HepG2 (cell line): ENCODE measurements around the gene ZNF365. TPM values are rescaled to one million over a fixed set of nuclear protein-coding genes. Genes with fewer than 3 reads are reported as not detected.

Experiments
- ATAC-seq: fragments of 200-7000 bp; cut with Tn5 transposase; 3 replicates; pipeline ENCODE4 v1.9.1; 2020; ENCODE audit warnings: mild to moderate bottlenecking, moderate library complexity
- BruUV-seq: library from RNA; stranded (reverse); fragments of 400-500 nt; replicated peaks from 2 replicates; lab custom pipeline; 2021; lab: Mats Ljungman, UMichigan
- CTCF ChIA-PET: fragments of 300-600 bp; formaldehyde crosslinking; extraction: SDS; loops from one replicate; lab custom pipeline; 2021; ENCODE audit warnings: low total read pairs, inconsistent platforms, low intra/inter-chr PET ratio; lab: Yijun Ruan, JAX
- POLR2A ChIA-PET: fragments of 350-600 bp; sonication (Branson Sonifier 250); formaldehyde crosslinking; loops from one replicate; lab custom pipeline; 2020; ENCODE audit warnings: antibody characterized with exemption, inconsistent platforms; lab: Yijun Ruan, JAX
- DNase-seq: peaks from one replicate; pipeline ENCODE4 v3.0.0-alpha.2; 2015; ENCODE audit warnings: low spot score
- FAIRE-seq: peaks from 3 replicates; lab custom pipeline; 2011; peaks lifted over from hg19 to GRCh38; lab: Jason Lieb, UNC
- H2AFZ ChIP-seq: one replicate; pipeline ENCODE4 v1.6.1; 2011; ENCODE audit warnings: low read length, inconsistent platforms
- H3K27ac ChIP-seq: fragments of 300-600 bp; 3 replicates; pipeline ENCODE4 v1.8.0; 2011; ENCODE audit warnings: mixed run types, mild to moderate bottlenecking, mixed read lengths, low read length, inconsistent platforms; ENCODE audit not compliant: insufficient read depth; ENCODE audit errors: extremely low read length
- H3K27me3 ChIP-seq, 2 experiments: fragments of 200-600 bp in 1 of 2; 2 replicates in 1 of 2; 3 replicates in 1 of 2; pipeline versions ENCODE4 v1.6.0 to v1.8.0; 2011; ENCODE audit warnings: low read length in 2 of 2, mild to moderate bottlenecking in 2 of 2, moderate library complexity in 2 of 2, inconsistent platforms in 1 of 2; ENCODE audit not compliant: insufficient read depth in 2 of 2, control insufficient read depth in 1 of 2
- H3K36me3 ChIP-seq, 2 experiments: fragments of 200-600 bp in 1 of 2; replicated peaks in 1 of 2; 2 replicates in 1 of 2; 3 replicates in 1 of 2; pipeline versions ENCODE4 v1.5.1 to v1.8.0; 2011; ENCODE audit warnings: low read length in 2 of 2, inconsistent platforms in 1 of 2; ENCODE audit not compliant: insufficient read depth in 2 of 2, control insufficient read depth in 1 of 2
- H3K4me1 ChIP-seq: 2 replicates; pipeline ENCODE4 v1.5.1; 2012; ENCODE audit warnings: low read length, inconsistent platforms; ENCODE audit not compliant: insufficient read depth
- H3K4me2 ChIP-seq: 2 replicates; pipeline ENCODE4 v1.6.0; 2011; ENCODE audit warnings: low read depth, low read length, inconsistent platforms
- H3K4me3 ChIP-seq, 3 experiments: fragments of 200-600 bp in 1 of 3; sonication (generic), shearing (Covaris generic) in 1 of 3; replicated peaks in 1 of 3; 2 replicates each; pipeline ENCODE4 v1.5.1; 2011 to 2016; ENCODE audit warnings: low read length in 3 of 3, inconsistent platforms in 2 of 3, low read depth in 2 of 3, mild to moderate bottlenecking in 2 of 3, control low read depth in 1 of 3, mixed read lengths in 1 of 3; ENCODE audit not compliant: insufficient read depth in 1 of 3
- H3K79me2 ChIP-seq: one replicate; pipeline ENCODE4 v1.6.1; 2011; ENCODE audit warnings: low read length, inconsistent platforms; ENCODE audit not compliant: insufficient read depth
- H3K9ac ChIP-seq: 2 replicates; pipeline ENCODE4 v1.6.0; 2011; ENCODE audit warnings: mild to moderate bottlenecking, low read depth, low read length, inconsistent platforms; ENCODE audit not compliant: insufficient read depth
- H3K9me3 ChIP-seq: 2 replicates; pipeline ENCODE4 v1.5.1; 2012; ENCODE audit warnings: mild to moderate bottlenecking, low read length
- H4K20me1 ChIP-seq: 2 replicates; pipeline ENCODE4 v1.6.0; 2011; ENCODE audit warnings: inconsistent platforms, mild to moderate bottlenecking, low read length, moderate library complexity; ENCODE audit not compliant: insufficient read depth
- MAFF ChIP-seq: IDR thresholded peaks from 2 replicates; pipeline ENCODE4 v1.6.1; 2011; ENCODE audit warnings: low read depth, low read length, improper control_type of control experiment
- MAFK ChIP-seq, 2 experiments: IDR thresholded peaks in 1 of 2; conservative IDR thresholded peaks in 1 of 2; 2 replicates each; pipeline ENCODE4 v1.6.1; 2011; ENCODE audit warnings: improper control_type of control experiment in 2 of 2, low read length in 2 of 2
- RBM39 ChIP-seq: fragments of 200-400 bp; formaldehyde crosslinking; IDR thresholded peaks from one replicate; pipeline ENCODE4 v1.6.1; 2018; ENCODE audit warnings: antibody characterized with exemption, mild to moderate bottlenecking, low read depth, low read length; ENCODE audit not compliant: poor library complexity, severe bottlenecking
- REPIN1 ChIP-seq: sonication (generic); formaldehyde crosslinking; IDR thresholded peaks from 2 replicates; pipeline ENCODE4 v1.8.0; 2022; ENCODE audit warnings: missing genetic modification reagents, low read depth, mild to moderate bottlenecking, borderline replicate concordance
- WGBS: methylation state at CpG from one replicate; pipeline ENCODE4 v1.1.6; 2017; ENCODE audit warnings: low lambda C conversion rate; 5-methylcytosine and 5-hydroxymethylcytosine counted together
- in situ Hi-C: cut with HindIII; loops from 2 replicates; pipeline ENCODE4 v1.10.0; 2017; ENCODE audit warnings: low pct_unique_long_range_greater_than_20kb; ENCODE audit not compliant: extremely low pct_ligation_motif_present
- intact Hi-C: fragments of 100-400 bp; cut with micrococcal nuclease; formaldehyde crosslinking; loops from one replicate; pipeline ENCODE4 v1.10.0; 2022; ENCODE audit not compliant: unreplicated experiment
- polyA plus RNA-seq, 8 experiments: library from polyadenylated mRNA; depleted of rRNA in 3 of 8; stranded (reverse) in 7 of 8; unstranded in 1 of 8; fragments of >200 nt; fragmentation: Illumina TruSeq in 4 of 8; extraction: Trizol in 4 of 8; gene quantifications; 2 replicates each; pipeline versions ENCODE4 v1.2.1 to v1.2.3, GENCODE V29; 2011 to 2016; ENCODE audit warnings: low read depth in 4 of 8, missing spikeins in 1 of 8, mixed read lengths in 1 of 8; ENCODE audit not compliant: insufficient read depth in 1 of 8
- total RNA-seq, 5 experiments: library from RNA; depleted of rRNA; stranded (reverse); fragments of >200 nt; fragmentation: Illumina TruSeq; extraction: Trizol; gene quantifications; 2 replicates each; pipeline ENCODE4 v1.2.3, GENCODE V29; 2016; ENCODE audit warnings: low read depth in 1 of 5
- TF ChIP-seq, protein P1 (sequence below): sonication (generic); formaldehyde crosslinking; IDR thresholded peaks from 2 replicates; pipeline ENCODE4 v1.4.0; 2020; ENCODE audit warnings: missing genetic modification reagents, borderline replicate concordance

ZNF365 gene
- total and polyA plus RNA-seq, 2 of the 13 experiments (the other 11 are each of a cell fraction or from before 2014, with no cell fraction given): not detected

DNA sequence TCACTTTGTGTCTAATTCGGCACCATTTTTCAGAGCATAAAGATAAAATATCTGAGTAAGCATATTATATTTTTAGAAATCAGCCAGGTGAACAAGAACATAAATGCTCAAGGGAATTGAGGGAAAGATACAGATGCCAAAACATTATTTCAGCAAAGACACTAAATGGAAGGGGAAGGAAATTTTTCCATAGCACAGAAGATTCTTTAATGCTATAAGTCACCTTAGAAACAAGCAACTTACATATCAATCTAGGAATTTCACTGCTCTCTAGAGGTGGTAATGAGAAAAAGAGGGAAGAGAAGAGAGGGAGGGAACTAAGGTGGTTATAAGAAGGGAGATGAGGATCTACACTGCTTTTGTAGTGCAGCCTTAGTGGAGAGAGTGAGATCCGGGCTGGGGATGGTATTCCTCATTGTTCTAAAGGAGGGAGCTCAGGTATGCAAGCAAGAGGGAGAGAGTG, 20.4 kb downstream of the ZNF365 start:
- Histone ChIP-seq H3K4me1 (no peaks in the 10 kb centered on the region), H3K27me3 (peaks cover 0 to 3% of the 10 kb centered on the region in 2 experiments; a peak in 1 of 5 replicates), H3K9me3 (no peaks in the 10 kb centered on the region), H4K20me1 (no peaks in the 10 kb centered on the region), H3K79me2 (no peaks in the 10 kb centered on the region)
- DNase-seq: no peak
- POLR2A ChIA-PET: no interaction called here
- in situ Hi-C loops: no loop called here
- no peak for ATAC-seq
- CTCF ChIA-PET: no interaction called here
- TF ChIP-seq REPIN1 (CRISPR knock-in tag) (no peak), RBM39 (no peak), MAFK (conservative IDR thresholded peaks at IDR 0.05 in 1 of 2, IDR thresholded peaks at IDR 0.05 in 1 of 2; ENCODE audit: low read length in 2 of 2) (peak in 1 of 2 experiments; percentile 66; a peak in 3 of 4 replicates), MAFF (peak; percentile 36)
- TF ChIP-seq, protein P1, sequence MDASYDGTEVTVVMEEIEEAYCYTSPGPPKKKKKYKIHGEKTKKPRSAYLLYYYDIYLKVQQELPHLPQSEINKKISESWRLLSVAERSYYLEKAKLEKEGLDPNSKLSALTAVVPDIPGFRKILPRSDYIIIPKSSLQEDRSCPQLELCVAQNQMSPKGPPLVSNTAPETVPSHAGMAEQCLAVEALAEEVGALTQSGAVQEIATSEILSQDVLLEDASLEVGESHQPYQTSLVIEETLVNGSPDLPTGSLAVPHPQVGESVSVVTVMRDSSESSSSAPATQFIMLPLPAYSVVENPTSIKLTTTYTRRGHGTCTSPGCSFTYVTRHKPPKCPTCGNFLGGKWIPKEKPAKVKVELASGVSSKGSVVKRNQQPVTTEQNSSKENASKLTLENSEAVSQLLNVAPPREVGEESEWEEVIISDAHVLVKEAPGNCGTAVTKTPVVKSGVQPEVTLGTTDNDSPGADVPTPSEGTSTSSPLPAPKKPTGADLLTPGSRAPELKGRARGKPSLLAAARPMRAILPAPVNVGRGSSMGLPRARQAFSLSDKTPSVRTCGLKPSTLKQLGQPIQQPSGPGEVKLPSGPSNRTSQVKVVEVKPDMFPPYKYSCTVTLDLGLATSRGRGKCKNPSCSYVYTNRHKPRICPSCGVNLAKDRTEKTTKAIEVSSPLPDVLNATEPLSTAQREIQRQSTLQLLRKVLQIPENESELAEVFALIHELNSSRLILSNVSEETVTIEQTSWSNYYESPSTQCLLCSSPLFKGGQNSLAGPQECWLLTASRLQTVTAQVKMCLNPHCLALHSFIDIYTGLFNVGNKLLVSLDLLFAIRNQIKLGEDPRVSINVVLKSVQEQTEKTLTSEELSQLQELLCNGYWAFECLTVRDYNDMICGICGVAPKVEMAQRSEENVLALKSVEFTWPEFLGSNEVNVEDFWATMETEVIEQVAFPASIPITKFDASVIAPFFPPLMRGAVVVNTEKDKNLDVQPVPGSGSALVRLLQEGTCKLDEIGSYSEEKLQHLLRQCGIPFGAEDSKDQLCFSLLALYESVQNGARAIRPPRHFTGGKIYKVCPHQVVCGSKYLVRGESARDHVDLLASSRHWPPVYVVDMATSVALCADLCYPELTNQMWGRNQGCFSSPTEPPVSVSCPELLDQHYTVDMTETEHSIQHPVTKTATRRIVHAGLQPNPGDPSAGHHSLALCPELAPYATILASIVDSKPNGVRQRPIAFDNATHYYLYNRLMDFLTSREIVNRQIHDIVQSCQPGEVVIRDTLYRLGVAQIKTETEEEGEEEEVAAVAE (CRISPR knock-in tag): no peak
- TF ChIP-seq, all 625 proteins: peak for 2
- Histone ChIP-seq H3K27ac (no peak overlapping the region), H3K9ac (no peak overlapping the region), H3K36me3 (no peaks in the 10 kb centered on the region), H2AFZ (no peak overlapping the region), H3K4me3 (no peak overlapping the region), H3K4me2 (no peak overlapping the region)
- BruUV-seq: no TSS peak
- intact Hi-C loops: no loop called here
- FAIRE-seq: no peak
- 0% methylated on average over 2 of the region's 2 CpGs for WGBS
